NCI-H2196 (cell line): ENCODE results near the gene FXYD4.

ENCODE experiments used
- DNase-seq: peaks from one replicate; lab custom pipeline; 2025; ENCODE audit not compliant: unreplicated experiment; lab: John Stamatoyannopoulos, UW

FXYD4 gene

GRCh38 chr10:43394868-43395267, 23.4 kb downstream of the FXYD4 start:
- DNase-seq, result no peak

GRCh38 chr10:43395571-43396060, 24.2 kb downstream of the FXYD4 start:
- DNase-seq, result no peak

GRCh38 chr10:43396061-43396927, 24.9 kb downstream of the FXYD4 start:
- peak; percentile 58 for DNase-seq

GRCh38 chr10:43396928-43397624, 25.6 kb downstream of the FXYD4 start:
- peak; percentile 76 for DNase-seq

- DNase-seq, result no peak
Measured at GRCh38 chr10:43398939-43399319, 27.5 kb downstream of the FXYD4 start.

GRCh38 chr10:43399320-43400310, 28.2 kb downstream of the FXYD4 start:
- no peak for DNase-seq

GRCh38 chr10:43401627-43402026, 30.2 kb downstream of the FXYD4 start:
- no peak for DNase-seq

GRCh38 chr10:43402176-43402575, 30.7 kb downstream of the FXYD4 start:
- no peak for DNase-seq

GRCh38 chr10:43402880-43403452, 31.5 kb downstream of the FXYD4 start:
- DNase-seq, result no peak

- no peak for DNase-seq
Measured at GRCh38 chr10:43403911-43404703, 32.7 kb downstream of the FXYD4 start.

GRCh38 chr10:43404704-43405084, 33.3 kb downstream of the FXYD4 start:
- DNase-seq, result no peak

GRCh38 chr10:43407148-43407575, 35.7 kb downstream of the FXYD4 start:
- no peak for DNase-seq

GRCh38 chr10:43407576-43408330, 36.3 kb downstream of the FXYD4 start:
- peak; percentile 72 for DNase-seq

GRCh38 chr10:43408331-43408709, 36.9 kb downstream of the FXYD4 start:
- DNase-seq, result no peak

GRCh38 chr10:43408710-43409384, 37.4 kb downstream of the FXYD4 start, which contains the start of gene HNRNPF:
TSS of gene HNRNPF (minus strand) at chr10:43409186. CDS start at chr10:43387884, 21,302 bp downstream.
- DNase-seq, result peak; percentile 84

- DNase-seq, result no peak
Measured at GRCh38 chr10:43409385-43410109, 38.1 kb downstream of the FXYD4 start.

GRCh38 chr10:43410345-43410744, 38.9 kb downstream of the FXYD4 start:
- DNase-seq, result no peak

GRCh38 chr10:43411536-43411935, 40.1 kb downstream of the FXYD4 start:
- DNase-seq, result no peak
